Neural progenitor cell (in vitro differentiated cells): ENCODE measurements around the gene CALU.

ENCODE experiments used
- EZH2 ChIP-seq: fragments of 200-600 bp; sonication (generic); IDR thresholded peaks from 2 replicates; pipeline ENCODE4 v1.6.1; 2017; ENCODE audit warnings: antibody characterized with exemption, mild to moderate bottlenecking, moderate library complexity
- EZH2phosphoT487 ChIP-seq: fragments of 200-600 bp; sonication (generic); IDR thresholded peaks from 2 replicates; pipeline ENCODE4 v1.6.1; 2017; ENCODE audit warnings: antibody characterized with exemption
- TF ChIP-seq, protein P1 (sequence below): fragments of 200-600 bp; sonication (generic); IDR thresholded peaks from 2 replicates; pipeline ENCODE4 v1.5.1; 2017; ENCODE audit warnings: antibody characterized with exemption, mild to moderate bottlenecking

DNA sequence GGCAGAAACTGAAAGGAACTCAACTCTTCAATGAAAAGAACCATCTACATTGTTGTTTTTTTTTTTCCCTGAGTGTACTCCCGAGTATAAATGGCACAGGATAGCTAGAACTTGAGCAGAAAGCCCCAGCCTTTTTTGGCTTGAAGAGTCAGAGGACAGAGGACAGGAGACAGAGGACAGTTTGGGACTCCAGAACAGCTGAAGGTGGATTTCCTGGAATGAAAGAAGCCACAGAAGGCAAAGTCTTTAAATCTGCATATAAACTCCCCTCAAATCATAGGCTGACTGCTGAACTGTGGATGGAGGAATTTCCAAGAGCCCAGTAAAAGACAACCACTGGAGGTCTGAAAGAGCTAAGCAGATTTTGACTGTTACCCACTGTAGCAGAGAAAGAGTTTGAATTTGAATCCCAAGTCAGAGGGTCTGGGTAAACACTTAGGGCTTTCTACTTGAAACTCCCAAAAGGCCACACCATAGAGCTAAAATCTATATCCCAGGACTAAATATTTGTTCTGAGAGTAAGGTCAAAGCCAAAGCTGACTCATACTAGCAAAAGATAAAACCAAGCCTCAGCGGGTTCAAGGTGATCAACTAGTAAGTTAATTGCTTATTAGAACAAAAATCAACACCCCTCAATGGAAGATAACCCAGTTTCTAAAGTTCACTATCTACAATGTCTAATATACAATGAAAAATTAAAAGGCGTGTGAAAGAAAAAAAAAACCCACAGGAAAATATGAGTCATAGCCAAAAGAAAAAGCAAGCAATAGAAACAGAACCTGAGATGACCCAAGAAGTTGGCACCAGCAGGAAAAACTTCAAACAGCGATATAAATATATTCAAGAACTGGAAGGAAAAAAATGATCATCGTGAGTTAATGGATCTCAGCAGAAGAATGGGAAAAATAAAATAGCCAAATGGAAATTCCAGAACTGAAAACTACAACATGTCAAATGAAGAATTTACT is 38.3 kb downstream of the CALU start:
- TF ChIP-seq, protein P1, sequence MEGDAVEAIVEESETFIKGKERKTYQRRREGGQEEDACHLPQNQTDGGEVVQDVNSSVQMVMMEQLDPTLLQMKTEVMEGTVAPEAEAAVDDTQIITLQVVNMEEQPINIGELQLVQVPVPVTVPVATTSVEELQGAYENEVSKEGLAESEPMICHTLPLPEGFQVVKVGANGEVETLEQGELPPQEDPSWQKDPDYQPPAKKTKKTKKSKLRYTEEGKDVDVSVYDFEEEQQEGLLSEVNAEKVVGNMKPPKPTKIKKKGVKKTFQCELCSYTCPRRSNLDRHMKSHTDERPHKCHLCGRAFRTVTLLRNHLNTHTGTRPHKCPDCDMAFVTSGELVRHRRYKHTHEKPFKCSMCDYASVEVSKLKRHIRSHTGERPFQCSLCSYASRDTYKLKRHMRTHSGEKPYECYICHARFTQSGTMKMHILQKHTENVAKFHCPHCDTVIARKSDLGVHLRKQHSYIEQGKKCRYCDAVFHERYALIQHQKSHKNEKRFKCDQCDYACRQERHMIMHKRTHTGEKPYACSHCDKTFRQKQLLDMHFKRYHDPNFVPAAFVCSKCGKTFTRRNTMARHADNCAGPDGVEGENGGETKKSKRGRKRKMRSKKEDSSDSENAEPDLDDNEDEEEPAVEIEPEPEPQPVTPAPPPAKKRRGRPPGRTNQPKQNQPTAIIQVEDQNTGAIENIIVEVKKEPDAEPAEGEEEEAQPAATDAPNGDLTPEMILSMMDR = no peak
- TF ChIP-seq EZH2 (no peak), EZH2phosphoT487 (no peak)
